GM23248 (cell line): Measurements from ENCODE around the gene PAPPA. TPM values are rescaled to one million over a fixed set of nuclear protein-coding genes. Genes with fewer than 3 reads are reported as not detected.

Experiments used
- DNase-seq: peaks from one replicate; pipeline ENCODE4 v3.0.0-alpha.2; 2015
- H2AFZ ChIP-seq: fragments of 200-600 bp; sonication (generic); 2 replicates; pipeline ENCODE4 v1.6.1; 2016; ENCODE audit warnings: antibody characterized with exemption
- H3F3A ChIP-seq: fragments of 200-600 bp; sonication (generic); 2 replicates; pipeline ENCODE4 v1.6.1; 2016; ENCODE audit warnings: mild to moderate bottlenecking, antibody characterized with exemption, mixed run types; ENCODE audit not compliant: insufficient read depth
- H3K27ac ChIP-seq: fragments of 200-600 bp; sonication (generic); 2 replicates; pipeline ENCODE4 v1.5.1; 2016; ENCODE audit warnings: mild to moderate bottlenecking
- H3K27me3 ChIP-seq: fragments of 200-600 bp; sonication (generic); replicated peaks from 2 replicates; pipeline ENCODE4 v1.6.1; 2016; ENCODE audit warnings: mild to moderate bottlenecking; ENCODE audit not compliant: insufficient read depth
- H3K36me3 ChIP-seq: fragments of 200-600 bp; sonication (generic); 2 replicates; pipeline ENCODE4 v1.6.1; 2016; ENCODE audit warnings: low read depth, mild to moderate bottlenecking
- H3K4me1 ChIP-seq: fragments of 200-600 bp; sonication (generic); 2 replicates; pipeline ENCODE4 v1.6.1; 2016; ENCODE audit warnings: mild to moderate bottlenecking; ENCODE audit not compliant: insufficient read depth
- H3K4me2 ChIP-seq: fragments of 200-600 bp; sonication (generic); one replicate; pipeline ENCODE4 v1.6.1; 2016; ENCODE audit warnings: mild to moderate bottlenecking; ENCODE audit not compliant: unreplicated experiment
- H3K4me3 ChIP-seq: fragments of 200-600 bp; sonication (generic); 2 replicates; pipeline ENCODE4 v1.5.1; 2016; ENCODE audit warnings: mild to moderate bottlenecking
- H3K79me2 ChIP-seq: fragments of 200-600 bp; sonication (generic); 2 replicates; pipeline ENCODE4 v1.6.1; 2016; ENCODE audit warnings: mild to moderate bottlenecking; ENCODE audit not compliant: insufficient read depth
- H3K9ac ChIP-seq: fragments of 200-600 bp; sonication (generic); 2 replicates; pipeline ENCODE4 v1.6.1; 2016; ENCODE audit warnings: mild to moderate bottlenecking
- H3K9me2 ChIP-seq: fragments of 200-600 bp; sonication (generic); 2 replicates; pipeline ENCODE4 v1.6.1; 2016; ENCODE audit warnings: mixed run types, mild to moderate bottlenecking, moderate library complexity; ENCODE audit not compliant: insufficient read depth
- H3K9me3 ChIP-seq: fragments of 200-600 bp; sonication (generic); one replicate; pipeline ENCODE4 v1.6.1; 2017; ENCODE audit warnings: low read depth
- H4K20me1 ChIP-seq: fragments of 200-600 bp; sonication (generic); 2 replicates; pipeline ENCODE4 v1.6.0; 2016; ENCODE audit not compliant: insufficient read depth
- EZH2 ChIP-seq: fragments of 200-600 bp; sonication (generic); IDR thresholded peaks from 2 replicates; pipeline ENCODE4 v1.6.1; 2018; ENCODE audit warnings: antibody characterized with exemption, mild to moderate bottlenecking; ENCODE audit not compliant: insufficient read depth, poor library complexity, severe bottlenecking
- EZH2phosphoT487 ChIP-seq: fragments of 200-600 bp; sonication (generic); IDR thresholded peaks from 2 replicates; pipeline ENCODE4 v1.6.1; 2018; ENCODE audit warnings: antibody characterized with exemption, moderate library complexity, mild to moderate bottlenecking, low read depth; ENCODE audit not compliant: insufficient read depth
- WGBS, 2 experiments: methylation state at CpG; one replicate each; pipeline ENCODE4 v1.1.6; 2015 to 2017; ENCODE audit warnings: low lambda C conversion rate in 2 of 2, low coverage in 1 of 2; ENCODE audit errors: missing lambda C conversion rate in 2 of 2; 5-methylcytosine and 5-hydroxymethylcytosine counted together
- in situ Hi-C: fragments of 300-500 bp; cut with MboI; formaldehyde crosslinking; loops from 2 replicates; pipeline ENCODE4 v1.15.0; 2020
- polyA plus RNA-seq: library from polyadenylated mRNA; unstranded; fragments of >200 nt; fragmentation: Nextera tagmentation; extraction: Ambion mirVana; gene quantifications from 2 replicates; pipeline ENCODE4 v1.2.1, GENCODE V29; 2016
- total RNA-seq: library from RNA; depleted of rRNA; stranded (reverse); fragments of >200 nt; shearing (Covaris generic); gene quantifications from 2 replicates; pipeline ENCODE4 v1.2.3, GENCODE V29; 2014

Gene PAPPA
- total and polyA plus RNA-seq, 2 experiments from 2014 or later: 8.7 to 30.3 TPM

- no peak for DNase-seq
- H3K4me3 ChIP-seq: no peak overlapping the region
- no peak overlapping the region for H3K27ac ChIP-seq
- in situ Hi-C loops: no loop called here
- H3F3A ChIP-seq: peaks cover 63% of the 10 kb centered on the region
- H3K4me1 ChIP-seq: peaks cover 31% of the 10 kb centered on the region
- H3K4me2 ChIP-seq: no peak overlapping the region
- WGBS, 2 experiments: 83 to 84% methylated on average over 11 of the region's 11 CpGs
- H3K9me3 ChIP-seq: no peaks in the 10 kb centered on the region
- TF ChIP-seq EZH2phosphoT487 (no peak), EZH2 (no peak)
- H3K9ac ChIP-seq: no peak overlapping the region
- H4K20me1 ChIP-seq: no peaks in the 10 kb centered on the region
- H2AFZ ChIP-seq: no peak overlapping the region
- H3K9me2 ChIP-seq: no peaks in the 10 kb centered on the region
- H3K36me3 ChIP-seq: peaks cover 11% of the 10 kb centered on the region; the same call in 1 of the 2 replicates
- H3K79me2 ChIP-seq: no peaks in the 10 kb centered on the region
- H3K27me3 ChIP-seq: no peaks in the 10 kb centered on the region
These were observed 125.6 kb downstream of the PAPPA start for GRCh38 chr9:116279230-116279629.

GRCh38 chr9:116280529-116280928 lies 126.9 kb downstream of the PAPPA start:
- H3K9ac ChIP-seq: no peak overlapping the region
- peaks cover 50% of the 10 kb centered on the region for H3F3A ChIP-seq
- TF ChIP-seq EZH2phosphoT487: no peak
- no peak for TF ChIP-seq EZH2
- H3K79me2 ChIP-seq: peaks cover 3% of the 10 kb centered on the region; the same call in 1 of the 2 replicates
- H3K4me3 ChIP-seq: no peak overlapping the region
- H3K27ac ChIP-seq: no peak overlapping the region
- no peaks in the 10 kb centered on the region for H3K9me2 ChIP-seq
- in situ Hi-C loops: no loop called here
- peaks cover 19% of the 10 kb centered on the region for H3K4me1 ChIP-seq
- no peaks in the 10 kb centered on the region for H3K9me3 ChIP-seq
- no peak overlapping the region for H2AFZ ChIP-seq
- H3K36me3 ChIP-seq: peaks cover 11% of the 10 kb centered on the region; the same call in 1 of the 2 replicates
- no peaks in the 10 kb centered on the region for H3K27me3 ChIP-seq
- H3K4me2 ChIP-seq: no peak overlapping the region
- 94% methylated on average over 1 of the region's 1 CpG for WGBS, 2 experiments
- no peaks in the 10 kb centered on the region for H4K20me1 ChIP-seq
- no peak for DNase-seq

GRCh38 chr9:116282597-116282996 lies 129.0 kb downstream of the PAPPA start:
- H4K20me1 ChIP-seq: no peaks in the 10 kb centered on the region
- H3K36me3 ChIP-seq: peaks cover 10% of the 10 kb centered on the region; the same call in 1 of the 2 replicates
- H3K9me2 ChIP-seq: no peaks in the 10 kb centered on the region
- H3K4me1 ChIP-seq: peaks cover 20% of the 10 kb centered on the region
- WGBS, 2 experiments: 90 to 97% methylated on average over 1 of the region's 1 CpG
- peaks cover 51% of the 10 kb centered on the region for H3F3A ChIP-seq
- H3K27me3 ChIP-seq: no peaks in the 10 kb centered on the region
- peaks cover 4% of the 10 kb centered on the region; the same call in 1 of the 2 replicates for H3K79me2 ChIP-seq
- no peak overlapping the region for H2AFZ ChIP-seq
- no peak for DNase-seq
- TF ChIP-seq EZH2phosphoT487 (no peak), EZH2 (no peak)
- H3K27ac ChIP-seq: no peak overlapping the region
- no peak overlapping the region for H3K4me3 ChIP-seq
- H3K9ac ChIP-seq: no peak overlapping the region
- H3K4me2 ChIP-seq: no peak overlapping the region
- in situ Hi-C loops: no loop called here
- H3K9me3 ChIP-seq: no peaks in the 10 kb centered on the region

GRCh38 chr9:116284518-116284917 lies 130.9 kb downstream of the PAPPA start:
- TF ChIP-seq EZH2phosphoT487 (no peak), EZH2 (no peak)
- H4K20me1 ChIP-seq: no peaks in the 10 kb centered on the region
- H3K4me3 ChIP-seq: no peak overlapping the region
- peaks cover 38% of the 10 kb centered on the region for H3F3A ChIP-seq
- peaks cover 4% of the 10 kb centered on the region; the same call in 1 of the 2 replicates for H3K79me2 ChIP-seq
- H3K4me1 ChIP-seq: peaks cover 15% of the 10 kb centered on the region
- no peak overlapping the region for H3K4me2 ChIP-seq
- H3K9me3 ChIP-seq: no peaks in the 10 kb centered on the region
- in situ Hi-C loops: no loop called here
- 0 out of 2 replicates have a peak, but pooled peaks cover 6% of the 10 kb centered on the region for H3K36me3 ChIP-seq
- no peak overlapping the region for H3K27ac ChIP-seq
- no peak overlapping the region for H3K9ac ChIP-seq
- no peak overlapping the region for H2AFZ ChIP-seq
- no peaks in the 10 kb centered on the region for H3K9me2 ChIP-seq
- DNase-seq: no peak
- WGBS, 2 experiments: 90 to 94% methylated on average over 5 to 6 of the region's 6 CpGs
- H3K27me3 ChIP-seq: no peaks in the 10 kb centered on the region
